Lung (tissue), 12 donors: ENCODE results near the gene FAM13A. TPM values are rescaled to one million over a fixed set of nuclear protein-coding genes. Genes with fewer than 3 reads are reported as not detected.
A peak's percentile ranks its signal among the peaks of the same experiment; 100 is the strongest.

Experiments
- ATAC-seq: fragments of 200-7000 bp; cut with Tn5 transposase; one replicate; pipeline ENCODE4 v1.9.1; 2020; ENCODE audit warnings: moderate number of reproducible peaks; ENCODE audit not compliant: insufficient read depth, low FRiP score
- DNase-seq, 3 donors: peaks; one replicate each; pipeline ENCODE4 v3.0.0-alpha.2; 2013 to 2017
- H3K27ac ChIP-seq, 2 donors: one replicate each; pipeline ENCODE4 v1.5.1; 2013; ENCODE audit warnings: mild to moderate bottlenecking in 2 of 2, moderate library complexity in 2 of 2, control low read depth in 1 of 2, inconsistent platforms in 1 of 2, low read depth in 1 of 2, low read length in 1 of 2
- H3K27me3 ChIP-seq, 3 donors: one replicate each; pipeline ENCODE4 v1.5.1; 2013; ENCODE audit warnings: low read length in 2 of 3; ENCODE audit not compliant: control insufficient read depth in 3 of 3, insufficient read depth in 3 of 3
- H3K36me3 ChIP-seq, 4 donors: one replicate each; pipeline ENCODE4 v1.5.1; 2013; ENCODE audit warnings: low read length in 4 of 4, mild to moderate bottlenecking in 1 of 4, moderate library complexity in 1 of 4; ENCODE audit not compliant: control insufficient read depth in 4 of 4, insufficient read depth in 4 of 4
- H3K4me1 ChIP-seq, 5 donors: one replicate each; pipeline ENCODE4 v1.5.1; 2013; ENCODE audit warnings: low read length in 5 of 5, mild to moderate bottlenecking in 2 of 5, moderate library complexity in 1 of 5; ENCODE audit not compliant: control insufficient read depth in 5 of 5, insufficient read depth in 5 of 5
- H3K4me3 ChIP-seq: one replicate; pipeline ENCODE4 v1.5.1; 2013; ENCODE audit warnings: mild to moderate bottlenecking, control low read depth, moderate library complexity
- H3K9ac ChIP-seq, 2 donors: one replicate each; pipeline ENCODE4 v1.5.1; 2013; ENCODE audit warnings: low read length in 2 of 2, control low read depth in 1 of 2; ENCODE audit not compliant: insufficient read depth in 1 of 2
- H3K9me3 ChIP-seq, 4 donors: one replicate each; pipeline ENCODE4 v1.5.1; 2013; ENCODE audit warnings: low read length in 3 of 4, mild to moderate bottlenecking in 1 of 4, moderate library complexity in 1 of 4; ENCODE audit not compliant: control insufficient read depth in 4 of 4, insufficient read depth in 3 of 4
- WGBS, 2 donors: extraction: QIAGEN DNeasy Blood & Tissue Kit; methylation state at CpG; one replicate each; pipeline ENCODE4 v1.1.7; 2013; 5-methylcytosine and 5-hydroxymethylcytosine counted together
- polyA plus RNA-seq, 2 donors: library from polyadenylated mRNA; stranded (reverse); fragments of 200-250 nt; gene quantifications; one replicate each; pipeline ENCODE4 v1.2.1, GENCODE V29; 2013
- total RNA-seq, 2 donors: library from RNA; depleted of rRNA in 1 of 2; stranded (reverse); fragments of >200 nt in 1 of 2; gene quantifications; one replicate each; pipeline ENCODE4 v1.2.1, GENCODE V29; 2014 to 2021
- TF ChIP-seq, protein P1 (sequence below): IDR thresholded peaks from 2 replicates; pipeline ENCODE4 v1.5.1; 2012; ENCODE audit warnings: mild to moderate bottlenecking; ENCODE audit errors: control extremely low read depth, extremely low read depth
- donor health status: control.
- donor health status: control.
- donor health status: Bipolar disorder and iron deficiency.
- donor health status: healthy.
- donor health status: DM: yes; HTN: yes; CAD: no.

The FAM13A gene
- total and polyA plus RNA-seq, 4 donors: 9.2 to 122 (median 29.3) TPM

DNA sequence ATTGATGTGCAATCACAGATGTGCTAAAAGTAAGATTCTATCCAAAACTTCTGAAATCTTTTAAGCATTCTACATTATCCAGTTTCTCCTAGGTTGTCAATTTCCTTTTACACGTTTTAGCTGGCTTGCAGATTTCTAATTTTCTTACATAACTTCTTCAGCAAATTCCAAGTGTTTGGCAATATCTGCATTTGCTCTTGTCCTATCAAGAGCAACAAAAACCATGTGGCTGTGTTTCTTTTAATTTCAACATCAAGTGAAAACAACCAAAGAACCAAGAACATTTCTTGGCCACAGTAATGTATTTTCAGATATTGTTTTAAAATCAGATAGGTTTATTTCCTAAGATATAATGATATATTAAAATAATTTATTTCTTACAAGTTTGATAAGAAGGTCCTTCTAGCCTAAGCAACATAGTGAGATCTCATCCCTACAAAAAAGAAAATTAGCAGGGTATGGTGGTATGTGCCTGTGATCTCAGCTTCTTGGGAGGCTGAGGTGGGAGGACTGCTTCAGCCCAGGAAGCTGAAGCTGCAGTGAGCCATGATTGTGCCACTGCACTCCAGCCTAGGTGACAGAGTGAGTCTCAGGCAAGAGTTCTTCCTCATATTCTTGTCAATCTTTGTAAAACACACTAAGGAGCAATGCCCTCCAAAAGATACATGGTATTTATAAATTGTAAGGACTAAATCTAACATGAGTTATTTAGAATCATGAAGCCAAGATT lies 228.0 kb downstream of the FAM13A start:
- peaks cover 0 to 7% (median 0%) of the 10 kb centered on the region in 5 donors for H3K4me1 ChIP-seq
- H3K9me3 ChIP-seq: no peaks in the 10 kb centered on the region
- H3K27ac ChIP-seq: no peak overlapping the region
- no peaks in the 10 kb centered on the region for H3K36me3 ChIP-seq
- H3K27me3 ChIP-seq: no peaks in the 10 kb centered on the region
- no peak overlapping the region for H3K4me3 ChIP-seq
- H3K9ac ChIP-seq: no peak overlapping the region
- TF ChIP-seq, protein P1, sequence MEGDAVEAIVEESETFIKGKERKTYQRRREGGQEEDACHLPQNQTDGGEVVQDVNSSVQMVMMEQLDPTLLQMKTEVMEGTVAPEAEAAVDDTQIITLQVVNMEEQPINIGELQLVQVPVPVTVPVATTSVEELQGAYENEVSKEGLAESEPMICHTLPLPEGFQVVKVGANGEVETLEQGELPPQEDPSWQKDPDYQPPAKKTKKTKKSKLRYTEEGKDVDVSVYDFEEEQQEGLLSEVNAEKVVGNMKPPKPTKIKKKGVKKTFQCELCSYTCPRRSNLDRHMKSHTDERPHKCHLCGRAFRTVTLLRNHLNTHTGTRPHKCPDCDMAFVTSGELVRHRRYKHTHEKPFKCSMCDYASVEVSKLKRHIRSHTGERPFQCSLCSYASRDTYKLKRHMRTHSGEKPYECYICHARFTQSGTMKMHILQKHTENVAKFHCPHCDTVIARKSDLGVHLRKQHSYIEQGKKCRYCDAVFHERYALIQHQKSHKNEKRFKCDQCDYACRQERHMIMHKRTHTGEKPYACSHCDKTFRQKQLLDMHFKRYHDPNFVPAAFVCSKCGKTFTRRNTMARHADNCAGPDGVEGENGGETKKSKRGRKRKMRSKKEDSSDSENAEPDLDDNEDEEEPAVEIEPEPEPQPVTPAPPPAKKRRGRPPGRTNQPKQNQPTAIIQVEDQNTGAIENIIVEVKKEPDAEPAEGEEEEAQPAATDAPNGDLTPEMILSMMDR: no peak
- peak in 2 of 3 donors; percentile 62 to 88 for DNase-seq
- 12 to 13% methylated on average over 1 of the region's 1 CpG for WGBS, 2 donors
- no peak for ATAC-seq

DNA sequence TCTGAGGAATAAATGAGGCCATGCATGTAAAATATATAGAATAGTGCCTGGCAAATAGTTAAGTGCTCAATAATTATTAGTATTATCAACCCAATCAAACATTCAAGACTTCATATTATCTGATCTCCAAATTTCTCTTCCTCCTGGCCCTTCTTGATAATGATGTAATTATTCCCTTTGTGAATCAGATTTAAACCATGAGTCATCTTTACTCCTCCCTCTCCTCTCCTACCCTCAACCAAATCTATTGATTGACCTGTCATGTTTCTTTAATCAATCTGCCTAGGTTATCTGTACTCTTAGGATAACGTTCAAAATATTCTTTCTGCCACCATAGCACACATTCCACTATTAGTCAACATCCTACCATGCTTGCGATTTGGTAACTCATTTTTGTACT lies 229.5 kb downstream of the FAM13A start:
- Histone ChIP-seq H3K9me3 (no peaks in the 10 kb centered on the region), H3K27me3 (no peaks in the 10 kb centered on the region), H3K36me3 (no peaks in the 10 kb centered on the region), H3K4me1 (peaks cover 0 to 10% (median 0%) of the 10 kb centered on the region in 5 donors), H3K4me3 (no peak overlapping the region), H3K9ac (no peak overlapping the region), H3K27ac (no peak overlapping the region)
- WGBS, 2 donors: 80 to 85% methylated on average over 2 of the region's 2 CpGs
- ATAC-seq (no peak), DNase-seq (no peak)
- TF ChIP-seq, protein P1: no peak

DNA sequence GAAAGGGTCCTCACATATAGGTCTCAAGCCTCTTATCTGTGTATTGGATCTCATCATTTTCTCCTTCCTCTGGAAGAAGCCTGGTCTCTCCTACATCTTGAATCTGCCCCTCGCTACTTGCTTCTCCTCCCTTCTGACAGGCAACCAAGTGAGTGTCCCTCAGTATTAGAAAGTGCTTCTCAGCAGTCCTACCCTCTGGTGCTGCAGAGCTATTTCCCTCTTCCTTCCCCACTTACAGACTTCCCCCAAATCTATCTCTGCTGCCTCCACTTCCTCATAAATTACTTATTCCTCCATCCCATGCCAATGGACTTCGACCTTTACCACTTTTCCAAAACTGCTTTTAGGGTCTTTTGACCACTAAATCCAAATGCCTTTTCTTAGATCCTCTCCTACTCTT lies 230.2 kb downstream of the FAM13A start:
- no peak for DNase-seq
- Histone ChIP-seq H3K36me3 (no peaks in the 10 kb centered on the region), H3K4me3 (no peak overlapping the region), H3K27ac (no peak overlapping the region), H3K9me3 (no peaks in the 10 kb centered on the region), H3K9ac (no peak overlapping the region), H3K4me1 (peaks cover 0 to 13% (median 0%) of the 10 kb centered on the region in 5 donors), H3K27me3 (no peaks in the 10 kb centered on the region)
- 57 to 73% methylated on average over 2 of the region's 2 CpGs for WGBS, 2 donors
- TF ChIP-seq, protein P1: no peak
- ATAC-seq: no peak
